IMR-90 (cell line): ENCODE data around the gene TBC1D12. TPM values are rescaled to one million over a fixed set of nuclear protein-coding genes. Genes with fewer than 3 reads are reported as not detected.

ENCODE experiments used
- ATAC-seq: fragments of 200-7000 bp; cut with Tn5 transposase; 2 replicates; pipeline ENCODE4 v1.9.1; 2020; ENCODE audit warnings: low read depth, mild to moderate bottlenecking, moderate library complexity
- BruUV-seq: library from RNA; stranded (reverse); fragments of 400-500 nt; replicated peaks from 2 replicates; lab custom pipeline; 2021; lab: Mats Ljungman, UMichigan
- CTCF ChIA-PET: fragments of 300-600 bp; formaldehyde crosslinking; extraction: SDS; loops from one replicate; lab custom pipeline; 2021; ENCODE audit warnings: antibody characterized with exemption; lab: Yijun Ruan, JAX
- POLR2A ChIA-PET: fragments of 300-600 bp; sonication (Branson Sonifier 250); formaldehyde crosslinking; loops from one replicate; lab custom pipeline; 2022; ENCODE audit warnings: antibody characterized with exemption; ENCODE audit not compliant: unreplicated experiment; lab: Charles Lee
- DNase-seq: peaks from one replicate; pipeline ENCODE4 v3.0.0; 2013
- H2AFZ ChIP-seq: replicated peaks from 2 replicates; pipeline ENCODE3; 2013; ENCODE audit warnings: low read length, mild to moderate bottlenecking; ENCODE audit not compliant: poor library complexity
- H2AK5ac ChIP-seq: 2 replicates; pipeline ENCODE4 v1.6.1; 2013; ENCODE audit warnings: low read depth, low read length, inconsistent platforms
- H2AK9ac ChIP-seq: replicated peaks from 2 replicates; pipeline ENCODE3; 2013; ENCODE audit warnings: mild to moderate bottlenecking, low read depth, low read length, moderate library complexity; ENCODE audit not compliant: poor library complexity
- H2BK120ac ChIP-seq: 2 replicates; pipeline ENCODE4 v1.6.1; 2013; ENCODE audit warnings: low read depth, low read length, inconsistent platforms
- H2BK15ac ChIP-seq: 3 replicates; pipeline ENCODE4 v1.6.1; 2013; ENCODE audit warnings: low read depth, low read length, inconsistent platforms
- H2BK20ac ChIP-seq: 2 replicates; pipeline ENCODE4 v1.6.1; 2013; ENCODE audit warnings: low read depth, mild to moderate bottlenecking, inconsistent platforms, low read length, moderate library complexity
- H2BK5ac ChIP-seq: 2 replicates; pipeline ENCODE4 v1.6.1; 2013; ENCODE audit warnings: mild to moderate bottlenecking, low read depth, low read length, inconsistent platforms; ENCODE audit not compliant: poor library complexity, severe bottlenecking
- H3K14ac ChIP-seq: replicated peaks from 2 replicates; pipeline ENCODE4 v1.6.1; 2013; ENCODE audit warnings: low read depth, low read length, inconsistent platforms
- H3K18ac ChIP-seq: 2 replicates; pipeline ENCODE4 v1.6.1; 2013; ENCODE audit warnings: low read depth, low read length, control low read depth
- H3K23ac ChIP-seq: 2 replicates; pipeline ENCODE4 v1.6.1; 2013; ENCODE audit warnings: low read depth, low read length, inconsistent platforms
- H3K27ac ChIP-seq: 2 replicates; pipeline ENCODE4 v1.5.1; 2013; ENCODE audit warnings: mild to moderate bottlenecking, control low read depth, low read length; ENCODE audit not compliant: insufficient read depth
- H3K27me3 ChIP-seq: 2 replicates; pipeline ENCODE4 v1.6.1; 2013; ENCODE audit warnings: low read length; ENCODE audit not compliant: control insufficient read depth, insufficient read depth
- H3K36me3 ChIP-seq: 2 replicates; pipeline ENCODE4 v1.6.1; 2013; ENCODE audit warnings: low read length, mixed read lengths; ENCODE audit not compliant: control insufficient read depth, insufficient read depth
- H3K4ac ChIP-seq: 2 replicates; pipeline ENCODE4 v1.6.1; 2013; ENCODE audit warnings: low read depth, low read length, inconsistent platforms
- H3K4me1 ChIP-seq: 2 replicates; pipeline ENCODE4 v1.6.1; 2013; ENCODE audit warnings: low read length, mixed read lengths; ENCODE audit not compliant: control insufficient read depth, insufficient read depth
- H3K4me2 ChIP-seq: 2 replicates; pipeline ENCODE4 v1.6.1; 2013; ENCODE audit warnings: low read depth, mild to moderate bottlenecking, control low read depth, low read length, moderate library complexity
- H3K4me3 ChIP-seq: 2 replicates; pipeline ENCODE4 v1.5.1; 2013; ENCODE audit warnings: low read depth, mild to moderate bottlenecking, control low read depth, low read length, moderate library complexity; ENCODE audit not compliant: insufficient read depth
- H3K56ac ChIP-seq: 2 replicates; pipeline ENCODE4 v1.6.1; 2013; ENCODE audit warnings: low read length, inconsistent platforms; ENCODE audit not compliant: insufficient read depth; ENCODE audit errors: extremely low read depth
- H3K79me1 ChIP-seq, 2 experiments: 2 replicates each; pipeline ENCODE4 v1.6.1; 2013; ENCODE audit warnings: low read length in 2 of 2, inconsistent platforms in 1 of 2, low read depth in 1 of 2
- H3K9ac ChIP-seq: 2 replicates; pipeline ENCODE4 v1.6.1; 2013; ENCODE audit warnings: low read depth, low read length, control low read depth
- H3K9me1 ChIP-seq: 2 replicates; pipeline ENCODE4 v1.6.1; 2013; ENCODE audit warnings: low read length, inconsistent platforms; ENCODE audit not compliant: insufficient read depth
- H3K9me3 ChIP-seq: 2 replicates; pipeline ENCODE4 v1.6.1; 2013; ENCODE audit warnings: low read length; ENCODE audit not compliant: control insufficient read depth, insufficient read depth
- H4K20me1 ChIP-seq: 2 replicates; pipeline ENCODE4 v1.6.1; 2013; ENCODE audit warnings: low read length, inconsistent platforms; ENCODE audit not compliant: insufficient read depth
- H4K5ac ChIP-seq: 2 replicates; pipeline ENCODE4 v1.6.1; 2013; ENCODE audit warnings: mild to moderate bottlenecking, low read depth, low read length, control low read depth
- H4K8ac ChIP-seq, 2 experiments: 2 replicates each; pipeline ENCODE4 v1.6.1; 2013; ENCODE audit warnings: low read depth in 2 of 2, low read length in 2 of 2, control low read depth in 1 of 2, inconsistent platforms in 1 of 2
- H4K91ac ChIP-seq: 2 replicates; pipeline ENCODE4 v1.6.1; 2013; ENCODE audit warnings: low read depth, low read length, inconsistent platforms; ENCODE audit not compliant: insufficient read depth
- BHLHE40 ChIP-seq: fragments of 150-350 bp; IDR thresholded peaks from 2 replicates; pipeline ENCODE4 v1.6.1; 2016; ENCODE audit warnings: mild to moderate bottlenecking, low read depth, low read length
- CEBPB ChIP-seq: IDR thresholded peaks from 2 replicates; pipeline ENCODE4 v1.6.1; 2012; ENCODE audit warnings: low read depth, low read length, improper control_type of control experiment
- CHD1 ChIP-seq: IDR thresholded peaks from 2 replicates; pipeline ENCODE4 v1.6.1; 2012; ENCODE audit warnings: low read depth, low read length, improper control_type of control experiment
- ELK1 ChIP-seq: fragments of 150-350 bp; IDR thresholded peaks from 2 replicates; pipeline ENCODE4 v1.6.1; 2016; ENCODE audit warnings: low read depth, mild to moderate bottlenecking, low read length, moderate library complexity, borderline replicate concordance
- MAFK ChIP-seq: IDR thresholded peaks from 2 replicates; pipeline ENCODE4 v1.6.1; 2012; ENCODE audit warnings: low read depth, low read length, improper control_type of control experiment
- MAZ ChIP-seq: IDR thresholded peaks from 2 replicates; pipeline ENCODE4 v1.6.1; 2012; ENCODE audit warnings: low read depth, mild to moderate bottlenecking, low read length, improper control_type of control experiment, moderate library complexity, borderline replicate concordance
- MXI1 ChIP-seq: IDR thresholded peaks from 2 replicates; pipeline ENCODE4 v1.6.1; 2012; ENCODE audit warnings: low read depth, mild to moderate bottlenecking, low read length, moderate library complexity, borderline replicate concordance
- POLR2A ChIP-seq: IDR thresholded peaks from 2 replicates; pipeline ENCODE4 v1.6.1; 2012; ENCODE audit warnings: mild to moderate bottlenecking, low read depth, low read length
- RAD21 ChIP-seq: IDR thresholded peaks from 2 replicates; pipeline ENCODE4 v1.6.1; 2012; ENCODE audit warnings: low read length, improper control_type of control experiment
- SMC3 ChIP-seq: fragments of 150-350 bp; IDR thresholded peaks from 2 replicates; pipeline ENCODE4 v1.6.1; 2016; ENCODE audit warnings: low read depth, mild to moderate bottlenecking, antibody characterized with exemption, low read length, moderate library complexity
- USF2 ChIP-seq: fragments of 150-350 bp; IDR thresholded peaks from 2 replicates; pipeline ENCODE4 v1.6.1; 2017; ENCODE audit warnings: mild to moderate bottlenecking, antibody characterized with exemption, low read length, low read depth
- WGBS, 2 experiments: methylation state at CpG; one replicate each; pipeline versions ENCODE4 v1.1.5 to v1.1.7; 2013; ENCODE audit warnings: missing lambda C conversion rate in 2 of 2; ENCODE audit not compliant: insufficient read length in 1 of 2; ENCODE audit errors: extremely low coverage in 2 of 2; 5-methylcytosine and 5-hydroxymethylcytosine counted together
- dilution Hi-C: fragments of 300-500 bp; cut with HindIII; formaldehyde crosslinking; loops from one replicate; pipeline ENCODE4 v1.14.3; 2018; ENCODE audit warnings: low sequenced_read_pairs; ENCODE audit not compliant: unreplicated experiment
- in situ Hi-C: fragments of 300-500 bp; cut with MboI; formaldehyde crosslinking; loops from 3 replicates; pipeline ENCODE4 v1.14.3; 2019; ENCODE audit warnings: low sequenced_read_pairs, inconsistent platforms, mixed read lengths
- intact Hi-C: fragments of 100-400 bp; cut with micrococcal nuclease; formaldehyde crosslinking; loops from 2 replicates; pipeline ENCODE4 v1.10.0; 2022
- polyA plus RNA-seq, 3 experiments: library from polyadenylated mRNA; depleted of rRNA; stranded (reverse); fragments of >200 nt; gene quantifications; 2 replicates each; pipeline ENCODE4 v1.2.3, GENCODE V29; 2012; ENCODE audit warnings: low replicate concordance in 1 of 3
- total RNA-seq: library from RNA; depleted of rRNA; stranded (reverse); fragments of >200 nt; gene quantifications from 2 replicates; pipeline ENCODE4 v1.2.3, GENCODE V29; 2012

The TBC1D12 gene
- total and polyA plus RNA-seq, 2 of the 4 experiments (the other 2 are of a cell fraction): 1.9 to 5.4 TPM

- no peak overlapping the region for H3K23ac ChIP-seq
- no peak overlapping the region for H3K4me3 ChIP-seq
- BruUV-seq: no TSS peak
- no peaks in the 10 kb centered on the region for H3K9me1 ChIP-seq
- no peaks in the 10 kb centered on the region for H3K9me3 ChIP-seq
- no peak for TF ChIP-seq MAZ
- no peak for TF ChIP-seq RAD21
- TF ChIP-seq CEBPB: no peak
- TF ChIP-seq CHD1: no peak
- TF ChIP-seq USF2: no peak
- no peak for TF ChIP-seq MXI1
- TF ChIP-seq ELK1: no peak
- no peak for TF ChIP-seq POLR2A
- no peak for TF ChIP-seq MAFK
- TF ChIP-seq BHLHE40: no peak
- no peak for TF ChIP-seq SMC3
- no peak overlapping the region for H3K56ac ChIP-seq
- H4K20me1 ChIP-seq: no peaks in the 10 kb centered on the region
- no peak overlapping the region for H3K14ac ChIP-seq
- no peak overlapping the region for H4K5ac ChIP-seq
- no peak overlapping the region for H2AK9ac ChIP-seq
- no peak overlapping the region for H3K4ac ChIP-seq
- H2AK5ac ChIP-seq: no peak overlapping the region
- ATAC-seq (no peak), DNase-seq (no peak)
- no peak overlapping the region for H4K8ac ChIP-seq
- ChIA-PET CTCF (no interaction called here), POLR2A (no interaction called here)
- H3K4me1 ChIP-seq: no peaks in the 10 kb centered on the region
- H2BK5ac ChIP-seq: no peak overlapping the region
- intact Hi-C loops: no loop called here
- in situ Hi-C loops: no loop called here
- no peak overlapping the region for H2BK20ac ChIP-seq
- no peak overlapping the region for H3K18ac ChIP-seq
- no peak overlapping the region for H2BK120ac ChIP-seq
- dilution Hi-C loops: no loop called here
- no peak overlapping the region for H3K27ac ChIP-seq
- H3K79me1 ChIP-seq: peaks cover 0 to 10% of the 10 kb centered on the region in 2 experiments; a peak in 2 of 4 replicates
- H3K27me3 ChIP-seq: no peaks in the 10 kb centered on the region
- no peak overlapping the region for H2BK15ac ChIP-seq
- H3K36me3 ChIP-seq: no peaks in the 10 kb centered on the region
- no peak overlapping the region for H2AFZ ChIP-seq
- no peak overlapping the region for H4K91ac ChIP-seq
- H3K4me2 ChIP-seq: no peak overlapping the region
- no peak overlapping the region for H3K9ac ChIP-seq
- no CpG with 5 or more reads among the region's 1 CpG for WGBS, 2 experiments
Measured at GRCh38 chr10:94485094-94485493, 82.8 kb downstream of the TBC1D12 start.
